ENCODE data around the gene ZNF180. TPM values are rescaled to one million over a fixed set of nuclear protein-coding genes. Genes with fewer than 3 reads are reported as not detected.
"Not testable (repeated sequence)": the region's sequence is repeated elsewhere in the genome, so short reads cannot be mapped to it uniquely, and the experiment has no call there.

The ZNF180 gene
- total RNA-seq, 1 donor from 2014 or later, result 10.9 TPM

- no peak for DNase-seq (ENCODE audit: low spot score in 2 of 2)
- Histone ChIP-seq H3K36me3 (no peaks in the 10 kb centered on the region), H3K27me3 (no peaks in the 10 kb centered on the region), H3K4me1 (no peaks in the 10 kb centered on the region), H3K27ac (no peak overlapping the region), H3K4me3 (no peak overlapping the region), H3K9me3 (no peaks in the 10 kb centered on the region)
- TF ChIP-seq CTCF (IDR thresholded peaks at IDR 0.05), result no peak
- intact Hi-C loops (cut with DNase I), result no loop called here
Measured at GRCh38 chr19:44540736-44541135, 40.4 kb upstream of the ZNF180 start.

- H3K27me3 ChIP-seq, result no peaks in the 10 kb centered on the region
- no peak overlapping the region for H3K4me3 ChIP-seq
- no peaks in the 10 kb centered on the region for H3K36me3 ChIP-seq
- H3K4me1 ChIP-seq, result no peaks in the 10 kb centered on the region
- H3K9me3 ChIP-seq, result no peaks in the 10 kb centered on the region
- no peak overlapping the region for H3K27ac ChIP-seq
- intact Hi-C loops (cut with DNase I), result no loop called here
- no peak for TF ChIP-seq CTCF (IDR thresholded peaks at IDR 0.05)
- no peak for DNase-seq (ENCODE audit: low spot score in 2 of 2)
Measured at GRCh38 chr19:44539991-44540390, 39.7 kb upstream of the ZNF180 start.

- no peaks in the 10 kb centered on the region for H3K4me1 ChIP-seq
- H3K36me3 ChIP-seq, result no peaks in the 10 kb centered on the region
- no peak overlapping the region for H3K27ac ChIP-seq
- no peak for DNase-seq (ENCODE audit: low spot score in 2 of 2)
- intact Hi-C loops (cut with DNase I), result no loop called here
- H3K4me3 ChIP-seq, result no peak overlapping the region
- H3K9me3 ChIP-seq, result no peaks in the 10 kb centered on the region
- TF ChIP-seq CTCF (IDR thresholded peaks at IDR 0.05), result no peak
- H3K27me3 ChIP-seq, result no peaks in the 10 kb centered on the region
Measured at GRCh38 chr19:44539236-44539826, 39.0 kb upstream of the ZNF180 start.

- H3K4me3 ChIP-seq; DNase-seq (ENCODE audit: low spot score in 2 of 2); intact Hi-C loops (cut with DNase I); H3K4me1 ChIP-seq; H3K27ac ChIP-seq; H3K9me3 ChIP-seq; H3K27me3 ChIP-seq; H3K36me3 ChIP-seq: not testable (repeated sequence)
Measured at GRCh38 chr19:44535361-44535760, 35.0 kb upstream of the ZNF180 start.

- intact Hi-C loops (cut with DNase I), result no loop called here
- H3K4me1 ChIP-seq, result no peaks in the 10 kb centered on the region
- no peak overlapping the region for H3K4me3 ChIP-seq
- no peak for DNase-seq (ENCODE audit: low spot score in 2 of 2)
- TF ChIP-seq CTCF (IDR thresholded peaks at IDR 0.05), result no peak
- no peaks in the 10 kb centered on the region for H3K27me3 ChIP-seq
- no peaks in the 10 kb centered on the region for H3K9me3 ChIP-seq
- H3K27ac ChIP-seq, result no peak overlapping the region
- no peaks in the 10 kb centered on the region for H3K36me3 ChIP-seq
Measured at GRCh38 chr19:44532819-44533218, 32.5 kb upstream of the ZNF180 start.

GRCh38 chr19:44530777-44531176 lies 30.5 kb upstream of the ZNF180 start:
- TF ChIP-seq CTCF (IDR thresholded peaks at IDR 0.05), result no peak
- Histone ChIP-seq H3K4me3 (no peak overlapping the region), H3K36me3 (no peaks in the 10 kb centered on the region), H3K4me1 (no peaks in the 10 kb centered on the region), H3K27ac (no peak overlapping the region), H3K27me3 (no peaks in the 10 kb centered on the region), H3K9me3 (no peaks in the 10 kb centered on the region)
- DNase-seq (ENCODE audit: low spot score in 2 of 2), result no peak
- intact Hi-C loops (cut with DNase I), result no loop called here
